GM12801 (cell line): ENCODE data around the gene PLEKHA1.

Experiments used
- TF ChIP-seq, protein P1 (sequence below): IDR thresholded peaks from one replicate; pipeline ENCODE4 v1.5.1; 2011; ENCODE audit warnings: control low read depth; ENCODE audit not compliant: insufficient read length; ENCODE audit errors: extremely low read depth

The PLEKHA1 gene

DNA sequence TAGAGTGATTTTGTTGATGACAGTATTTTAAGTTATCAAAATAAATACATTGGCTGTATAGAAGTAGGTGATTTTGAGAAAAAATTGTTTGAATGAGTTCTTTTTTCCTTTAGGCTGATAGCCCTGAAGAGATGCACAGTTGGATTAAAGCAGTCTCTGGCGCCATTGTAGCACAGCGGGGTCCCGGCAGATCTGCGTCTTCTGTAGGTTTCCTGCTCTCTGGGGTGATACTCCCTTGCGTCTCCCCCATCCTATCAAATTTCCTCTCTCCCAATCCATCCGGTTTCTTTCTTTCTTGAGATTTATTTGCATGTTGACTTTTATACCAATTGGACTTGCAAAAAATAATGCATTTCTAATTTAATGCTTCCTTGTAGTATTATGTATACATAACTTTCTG is 52.3 kb downstream of the PLEKHA1 start:
- TF ChIP-seq, protein P1, sequence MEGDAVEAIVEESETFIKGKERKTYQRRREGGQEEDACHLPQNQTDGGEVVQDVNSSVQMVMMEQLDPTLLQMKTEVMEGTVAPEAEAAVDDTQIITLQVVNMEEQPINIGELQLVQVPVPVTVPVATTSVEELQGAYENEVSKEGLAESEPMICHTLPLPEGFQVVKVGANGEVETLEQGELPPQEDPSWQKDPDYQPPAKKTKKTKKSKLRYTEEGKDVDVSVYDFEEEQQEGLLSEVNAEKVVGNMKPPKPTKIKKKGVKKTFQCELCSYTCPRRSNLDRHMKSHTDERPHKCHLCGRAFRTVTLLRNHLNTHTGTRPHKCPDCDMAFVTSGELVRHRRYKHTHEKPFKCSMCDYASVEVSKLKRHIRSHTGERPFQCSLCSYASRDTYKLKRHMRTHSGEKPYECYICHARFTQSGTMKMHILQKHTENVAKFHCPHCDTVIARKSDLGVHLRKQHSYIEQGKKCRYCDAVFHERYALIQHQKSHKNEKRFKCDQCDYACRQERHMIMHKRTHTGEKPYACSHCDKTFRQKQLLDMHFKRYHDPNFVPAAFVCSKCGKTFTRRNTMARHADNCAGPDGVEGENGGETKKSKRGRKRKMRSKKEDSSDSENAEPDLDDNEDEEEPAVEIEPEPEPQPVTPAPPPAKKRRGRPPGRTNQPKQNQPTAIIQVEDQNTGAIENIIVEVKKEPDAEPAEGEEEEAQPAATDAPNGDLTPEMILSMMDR: no peak

DNA sequence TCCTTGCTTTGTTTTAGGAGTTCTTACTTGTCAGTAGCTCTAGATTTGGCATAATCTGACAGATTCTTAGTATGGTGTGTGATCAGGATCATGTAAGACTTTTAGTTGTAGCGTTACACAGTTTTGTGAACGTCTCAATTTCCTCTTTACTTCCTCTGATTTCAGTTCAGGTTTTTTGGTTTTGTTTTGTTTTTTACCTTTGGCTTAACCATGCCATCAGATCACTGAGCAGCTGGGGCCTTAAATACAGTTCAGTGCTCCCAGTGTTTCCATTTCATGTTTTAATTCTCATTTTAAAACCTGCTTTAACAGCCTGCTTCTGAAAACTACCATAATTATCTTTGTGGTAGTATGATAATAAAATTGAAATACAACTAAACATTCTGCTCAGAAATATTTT is 52.8 kb downstream of the PLEKHA1 start:
- TF ChIP-seq, protein P1: no peak

DNA sequence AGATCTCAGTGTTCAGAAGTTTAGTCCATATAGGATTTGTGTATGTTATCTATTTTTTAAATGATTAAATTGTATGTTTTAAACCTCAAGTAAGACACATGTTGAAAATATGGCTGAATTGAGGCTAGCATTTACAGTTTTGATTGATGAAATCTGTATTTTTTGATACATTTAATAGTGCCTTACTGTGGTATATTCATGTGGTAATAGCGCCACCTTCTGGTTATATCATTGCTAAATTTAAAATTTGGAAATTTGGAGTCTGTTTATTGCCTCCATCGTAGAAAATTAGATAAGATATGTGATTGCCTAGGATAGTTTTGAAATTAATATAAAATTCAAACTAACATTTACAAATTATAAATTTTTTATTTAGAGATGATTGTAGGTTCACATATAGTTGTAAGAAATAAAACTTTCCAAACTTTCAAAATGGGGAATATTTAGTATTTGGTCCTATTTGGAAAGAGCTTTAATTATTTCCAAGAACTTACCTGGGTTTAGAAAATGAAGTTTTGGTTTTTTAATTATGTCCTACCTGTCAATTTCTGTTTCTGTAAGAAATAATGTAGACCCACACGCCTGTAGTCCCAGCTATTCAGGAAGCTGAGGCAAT is 60.8 kb downstream of the PLEKHA1 start:
- TF ChIP-seq, protein P1: no peak

- TF ChIP-seq, protein P1: no peak
Measured at GRCh38 chr10:122441961-122442360, 67.5 kb downstream of the PLEKHA1 start.

DNA sequence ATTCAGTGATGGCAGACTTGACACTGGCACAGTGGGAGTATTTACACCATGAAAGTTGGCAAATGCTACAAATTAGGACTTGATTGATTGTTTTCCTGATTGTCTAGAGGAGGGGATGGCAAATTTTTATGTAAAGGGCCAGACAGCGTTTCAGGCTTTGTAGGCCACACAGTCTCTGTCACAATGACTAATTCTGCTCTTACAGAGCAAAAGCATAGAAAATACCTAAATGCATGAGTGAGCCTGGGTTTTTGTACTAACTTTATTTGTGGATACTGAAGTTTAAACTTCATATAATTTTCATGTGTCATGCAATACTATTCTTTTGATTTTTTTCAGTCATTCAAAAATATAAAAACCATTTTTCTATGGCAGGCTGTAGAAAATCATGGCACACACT is 71.0 kb downstream of the PLEKHA1 start:
- TF ChIP-seq, protein P1: no peak

DNA sequence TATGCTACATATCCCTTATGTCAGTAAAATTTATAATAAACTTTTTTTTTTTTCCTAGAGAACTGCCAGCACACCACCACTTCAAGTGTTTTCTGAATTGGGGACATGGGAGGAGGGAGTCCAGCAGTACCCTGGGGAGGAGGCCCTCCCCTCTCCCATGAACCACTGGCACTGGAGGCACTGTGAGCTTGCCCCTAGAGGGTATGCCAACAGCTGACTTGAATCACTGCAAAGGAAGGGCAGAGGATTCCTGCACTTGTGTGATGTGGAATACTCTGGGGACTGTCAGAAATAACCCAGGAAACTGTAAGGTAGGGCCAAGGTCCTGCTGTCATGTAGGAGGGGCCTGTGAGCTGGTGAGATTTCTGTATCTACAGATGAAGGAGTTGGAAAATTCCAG is 71.4 kb downstream of the PLEKHA1 start:
- TF ChIP-seq, protein P1: no peak

DNA sequence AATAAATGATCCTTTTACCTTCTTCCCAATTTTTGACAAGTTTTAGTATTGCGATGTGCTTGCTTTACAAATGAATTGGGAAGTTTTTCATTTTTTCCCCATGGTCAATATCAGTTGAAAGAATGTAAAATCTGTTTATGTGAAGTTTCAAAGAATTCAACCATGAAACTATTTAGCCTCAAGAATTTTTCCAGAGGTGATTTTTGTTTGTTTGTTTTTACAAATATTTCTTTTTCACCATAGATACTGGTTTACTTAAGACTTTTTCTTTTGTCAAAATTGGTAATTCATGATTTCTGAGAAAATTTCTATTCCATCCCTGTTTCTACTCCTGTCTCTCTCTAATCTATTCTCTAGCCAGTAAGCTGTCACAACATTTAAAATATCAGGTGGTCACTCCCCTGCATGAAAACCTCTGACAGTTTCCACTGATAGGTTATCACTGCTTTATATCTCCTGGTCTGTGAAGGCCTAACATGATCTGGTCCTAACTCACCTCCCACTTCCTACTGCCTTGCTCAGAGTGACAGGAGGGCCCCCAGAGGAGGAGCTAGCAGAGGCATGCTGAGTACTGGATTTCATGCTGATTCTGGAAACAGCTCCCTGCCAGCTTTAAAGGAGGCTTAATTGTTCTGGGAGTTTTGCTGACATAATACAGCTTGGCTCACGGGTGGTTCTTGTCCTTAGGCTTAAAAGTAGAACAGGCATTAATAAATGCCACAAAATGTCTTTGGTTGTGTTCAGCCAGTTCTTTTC is 72.3 kb downstream of the PLEKHA1 start:
- TF ChIP-seq, protein P1: no peak
